Caco-2 (cell line): Measurements from ENCODE around the gene IGFBP2. TPM values are rescaled to one million over a fixed set of nuclear protein-coding genes. Genes with fewer than 3 reads are reported as not detected.

Source experiments
- BruUV-seq: library from RNA; stranded (reverse); fragments of 400-500 nt; replicated peaks from 2 replicates; lab custom pipeline; 2021; lab: Mats Ljungman, UMichigan
- CTCF ChIA-PET: fragments of 300-600 bp; sonication (Branson Sonifier 250); formaldehyde crosslinking; loops from one replicate; lab custom pipeline; 2022; ENCODE audit warnings: antibody characterized with exemption; lab: Charles Lee
- POLR2A ChIA-PET: fragments of 300-600 bp; sonication (Branson Sonifier 250); formaldehyde crosslinking; loops from one replicate; lab custom pipeline; 2022; ENCODE audit warnings: antibody characterized with exemption; lab: Charles Lee
- DNase-seq, 2 experiments: peaks; one replicate each; pipeline versions ENCODE4 v3.0.0 to v3.0.0-alpha.2; 2020 to 2022
- H3K27me3 ChIP-seq: replicated peaks from 2 replicates; pipeline ENCODE4 v1.6.0; 2011; ENCODE audit warnings: low read length; ENCODE audit not compliant: control insufficient read depth, insufficient read depth
- H3K36me3 ChIP-seq: 2 replicates; pipeline ENCODE4 v1.5.1; 2011; ENCODE audit warnings: low read length; ENCODE audit not compliant: control insufficient read depth, insufficient read depth
- H3K4me1 ChIP-seq: fragments of 250-450 bp; sonication (Bioruptor Pico); 2 replicates; pipeline ENCODE4 v1.5.1; 2020; ENCODE audit warnings: mild to moderate bottlenecking
- H3K4me3 ChIP-seq: 2 replicates; pipeline ENCODE4 v1.5.1; 2011; ENCODE audit warnings: low read depth, mild to moderate bottlenecking, control low read depth, low read length
- H3K9me3 ChIP-seq: fragments of 250-450 bp; sonication (Bioruptor Pico); 2 replicates; pipeline ENCODE4 v1.5.1; 2020; ENCODE audit warnings: mild to moderate bottlenecking, moderate library complexity
- H3K27ac Mint-ChIP-seq: one replicate; pipeline ENCODE4 v1.8.0; 2022; ENCODE audit warnings: mixed read lengths; ENCODE audit not compliant: unreplicated experiment
- H3K27me3 Mint-ChIP-seq: one replicate; pipeline ENCODE4 v1.8.0; 2022; ENCODE audit warnings: mixed read lengths; ENCODE audit not compliant: insufficient read depth, unreplicated experiment
- H3K36me3 Mint-ChIP-seq: one replicate; pipeline ENCODE4 v1.8.0; 2022; ENCODE audit warnings: mild to moderate bottlenecking, mixed read lengths; ENCODE audit not compliant: insufficient read depth, unreplicated experiment
- H3K4me1 Mint-ChIP-seq: one replicate; pipeline ENCODE4 v1.8.0; 2022; ENCODE audit warnings: low read depth, mixed read lengths; ENCODE audit not compliant: unreplicated experiment
- H3K4me3 Mint-ChIP-seq: one replicate; pipeline ENCODE4 v1.8.0; 2022; ENCODE audit warnings: mild to moderate bottlenecking, moderate library complexity, mixed read lengths; ENCODE audit not compliant: unreplicated experiment
- H3K9me3 Mint-ChIP-seq: one replicate; pipeline ENCODE4 v1.8.0; 2022; ENCODE audit warnings: mixed read lengths; ENCODE audit not compliant: unreplicated experiment
- CTCF ChIP-seq, 2 experiments: fragments of 200-600 bp in 1 of 2; IDR thresholded peaks; 1 replicate in 1 of 2; 2 replicates in 1 of 2; pipeline versions ENCODE4 v1.5.1 to v1.8.0; 2011 to 2022; ENCODE audit warnings: antibody characterized with exemption in 1 of 2, control low read depth in 1 of 2, inconsistent platforms in 1 of 2, low read depth in 1 of 2, low read length in 1 of 2, mild to moderate bottlenecking in 1 of 2, moderate library complexity in 1 of 2; ENCODE audit not compliant: insufficient read depth in 1 of 2, severe bottlenecking in 1 of 2, unreplicated experiment in 1 of 2
- intact Hi-C: fragments of 100-400 bp; cut with micrococcal nuclease; formaldehyde crosslinking; loops from one replicate; pipeline ENCODE4 v1.10.0; 2022; ENCODE audit not compliant: unreplicated experiment
- total RNA-seq: library from RNA; stranded (reverse); gene quantifications from 2 replicates; pipeline ENCODE4 v1.2.3, GENCODE V29; 2022

IGFBP2 gene
- total RNA-seq, 1 experiment from 2014 or later, result 6.6 TPM

- no peak for TF ChIP-seq CTCF (IDR thresholded peaks at IDR 0.05; ENCODE audit: insufficient read depth in 1 of 2, low read depth in 1 of 2, low read length in 1 of 2, severe bottlenecking in 1 of 2, unreplicated experiment in 1 of 2)
- no peaks in the 10 kb centered on the region for H3K4me1 Mint-ChIP-seq
- intact Hi-C loops, result no loop called here
- no peaks in the 10 kb centered on the region for H3K36me3 Mint-ChIP-seq
- H3K36me3 ChIP-seq, result no peaks in the 10 kb centered on the region
- H3K4me1 ChIP-seq, result peaks cover 7% of the 10 kb centered on the region
- POLR2A ChIA-PET, result no interaction called here
- no peak for DNase-seq
- H3K9me3 ChIP-seq, result no peaks in the 10 kb centered on the region
- CTCF ChIA-PET, result no interaction called here
- BruUV-seq, result no TSS peak
- H3K27ac Mint-ChIP-seq, result no peak overlapping the region
- peaks cover 4% of the 10 kb centered on the region for H3K27me3 Mint-ChIP-seq
- H3K4me3 Mint-ChIP-seq, result no peak overlapping the region
- no peak overlapping the region for H3K4me3 ChIP-seq
- no peaks in the 10 kb centered on the region for H3K9me3 Mint-ChIP-seq
- no peaks in the 10 kb centered on the region for H3K27me3 ChIP-seq
Measured at GRCh38 chr2:216657980-216658379, 24.8 kb downstream of the IGFBP2 start.

- POLR2A ChIA-PET, result no interaction called here
- Histone ChIP-seq H3K9me3 (no peaks in the 10 kb centered on the region), H3K36me3 (no peaks in the 10 kb centered on the region), H3K4me1 (peaks cover 7% of the 10 kb centered on the region), H3K27me3 (no peaks in the 10 kb centered on the region), H3K4me3 (no peak overlapping the region)
- no peaks in the 10 kb centered on the region for H3K36me3 Mint-ChIP-seq
- DNase-seq, result no peak
- TF ChIP-seq CTCF (IDR thresholded peaks at IDR 0.05; ENCODE audit: insufficient read depth in 1 of 2, low read depth in 1 of 2, low read length in 1 of 2, severe bottlenecking in 1 of 2, unreplicated experiment in 1 of 2), result no peak
- no peak overlapping the region for H3K4me3 Mint-ChIP-seq
- intact Hi-C loops, result no loop called here
- no peaks in the 10 kb centered on the region for H3K9me3 Mint-ChIP-seq
- no peaks in the 10 kb centered on the region for H3K4me1 Mint-ChIP-seq
- BruUV-seq, result no TSS peak
- H3K27me3 Mint-ChIP-seq, result peaks cover 4% of the 10 kb centered on the region
- CTCF ChIA-PET, result no interaction called here
- no peak overlapping the region for H3K27ac Mint-ChIP-seq
Measured at GRCh38 chr2:216658757-216659156, 25.5 kb downstream of the IGFBP2 start.

GRCh38 chr2:216659276-216659675, 26.1 kb downstream of the IGFBP2 start:
- no peaks in the 10 kb centered on the region for H3K9me3 Mint-ChIP-seq
- H3K27me3 Mint-ChIP-seq, result peaks cover 4% of the 10 kb centered on the region
- Histone ChIP-seq H3K36me3 (no peaks in the 10 kb centered on the region), H3K27me3 (no peaks in the 10 kb centered on the region), H3K9me3 (no peaks in the 10 kb centered on the region), H3K4me3 (no peak overlapping the region), H3K4me1 (peaks cover 2% of the 10 kb centered on the region)
- no peak for TF ChIP-seq CTCF (IDR thresholded peaks at IDR 0.05; ENCODE audit: insufficient read depth in 1 of 2, low read depth in 1 of 2, low read length in 1 of 2, severe bottlenecking in 1 of 2, unreplicated experiment in 1 of 2)
- DNase-seq, result no peak
- no peak overlapping the region for H3K4me3 Mint-ChIP-seq
- no peaks in the 10 kb centered on the region for H3K4me1 Mint-ChIP-seq
- intact Hi-C loops, result no loop called here
- CTCF ChIA-PET, result interaction anchor here (1.2 kb wide), 1 partner anchor 10 kb away, joined by 4 read pairs; no protein-coding TSS in a partner anchor
- no TSS peak for BruUV-seq
- no peaks in the 10 kb centered on the region for H3K36me3 Mint-ChIP-seq
- POLR2A ChIA-PET, result interaction anchor here (0.9 kb wide), 1 partner anchor 160 kb away, joined by 3 read pairs; the partner anchor contains the start of gene RPL37A
- H3K27ac Mint-ChIP-seq, result no peak overlapping the region
